Right lobe of liver (tissue), 4 donors: Measurements from ENCODE around the gene TSPAN12.

Experiments used
- POLR2A ChIP-seq: fragments of 450-650 bp; IDR thresholded peaks from one replicate; pipeline ENCODE4 v1.6.1; 2017; ENCODE audit warnings: antibody characterized with exemption, mild to moderate bottlenecking
- TF ChIP-seq, protein P1 (sequence below), 4 donors: fragments of 200-600 bp in 3 of 4; fragments of 450-650 bp in 1 of 4; IDR thresholded peaks; one replicate each; pipeline versions ENCODE4 v1.5.1 to v1.8.0; 2016 to 2022; ENCODE audit warnings: antibody characterized with exemption in 4 of 4, mild to moderate bottlenecking in 2 of 4
- donor health status: DM: no; HTN: no; CAD: no.
- donor health status: DM: no; HTN: no; CAD: no.
- donor health status: DM: no; HTN: yes; CAD: no.

DNA sequence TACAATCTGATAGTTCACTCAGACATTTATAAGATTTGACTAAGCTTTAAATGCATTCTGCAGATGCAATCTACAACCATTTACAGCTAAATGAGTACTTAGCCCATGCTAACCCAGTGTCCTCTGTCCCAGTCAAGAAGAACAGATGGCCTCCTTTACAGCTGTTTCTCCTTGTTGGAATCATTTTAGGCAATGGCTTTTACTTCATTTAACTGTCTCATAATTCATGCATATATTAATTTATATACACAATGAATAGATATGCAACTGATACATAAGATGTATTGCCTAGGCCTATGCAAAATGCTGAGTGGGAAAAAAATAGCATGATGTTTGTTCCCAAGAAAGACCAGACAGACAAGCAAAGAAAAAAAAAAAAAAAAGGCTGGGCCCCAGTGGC is 82.2 kb downstream of the TSPAN12 start:
- TF ChIP-seq, protein P1, sequence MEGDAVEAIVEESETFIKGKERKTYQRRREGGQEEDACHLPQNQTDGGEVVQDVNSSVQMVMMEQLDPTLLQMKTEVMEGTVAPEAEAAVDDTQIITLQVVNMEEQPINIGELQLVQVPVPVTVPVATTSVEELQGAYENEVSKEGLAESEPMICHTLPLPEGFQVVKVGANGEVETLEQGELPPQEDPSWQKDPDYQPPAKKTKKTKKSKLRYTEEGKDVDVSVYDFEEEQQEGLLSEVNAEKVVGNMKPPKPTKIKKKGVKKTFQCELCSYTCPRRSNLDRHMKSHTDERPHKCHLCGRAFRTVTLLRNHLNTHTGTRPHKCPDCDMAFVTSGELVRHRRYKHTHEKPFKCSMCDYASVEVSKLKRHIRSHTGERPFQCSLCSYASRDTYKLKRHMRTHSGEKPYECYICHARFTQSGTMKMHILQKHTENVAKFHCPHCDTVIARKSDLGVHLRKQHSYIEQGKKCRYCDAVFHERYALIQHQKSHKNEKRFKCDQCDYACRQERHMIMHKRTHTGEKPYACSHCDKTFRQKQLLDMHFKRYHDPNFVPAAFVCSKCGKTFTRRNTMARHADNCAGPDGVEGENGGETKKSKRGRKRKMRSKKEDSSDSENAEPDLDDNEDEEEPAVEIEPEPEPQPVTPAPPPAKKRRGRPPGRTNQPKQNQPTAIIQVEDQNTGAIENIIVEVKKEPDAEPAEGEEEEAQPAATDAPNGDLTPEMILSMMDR (IDR thresholded peaks at IDR 0.05), result no peak
- no peak for TF ChIP-seq POLR2A
